IPS-11a (cell line): Measurements from ENCODE around the gene CKMT2.
"Not testable (repeated sequence)": the region's sequence is repeated elsewhere in the genome, so short reads cannot be mapped to it uniquely, and the experiment has no call there.

ENCODE experiments used
- H3K4me3 ChIP-seq: one replicate; pipeline ENCODE4 v1.5.1; 2013; ENCODE audit warnings: low read depth, low read length, control low read depth

Gene CKMT2

GRCh38 chr5:81249240-81249639 is 16.1 kb downstream of the CKMT2 start:
- H3K4me3 ChIP-seq: no peak overlapping the region

GRCh38 chr5:81250004-81250403 is 16.9 kb downstream of the CKMT2 start:
- no peak overlapping the region for H3K4me3 ChIP-seq

- H3K4me3 ChIP-seq: no peak overlapping the region
These were observed 18.8 kb downstream of the CKMT2 start for GRCh38 chr5:81251922-81252321.

GRCh38 chr5:81252904-81253303 is 19.8 kb downstream of the CKMT2 start:
- H3K4me3 ChIP-seq: no peak overlapping the region

GRCh38 chr5:81253875-81254274 is 20.8 kb downstream of the CKMT2 start:
- H3K4me3 ChIP-seq: no peak overlapping the region

- H3K4me3 ChIP-seq: no peak overlapping the region
These were observed 21.9 kb downstream of the CKMT2 start for GRCh38 chr5:81254886-81255559.

- H3K4me3 ChIP-seq: no peak overlapping the region
These were observed 23.6 kb downstream of the CKMT2 start for GRCh38 chr5:81256766-81257165.

GRCh38 chr5:81262796-81263195 is 29.7 kb downstream of the CKMT2 start:
- not testable (repeated sequence) for H3K4me3 ChIP-seq

- no peak overlapping the region for H3K4me3 ChIP-seq
These were observed 32.0 kb downstream of the CKMT2 start for GRCh38 chr5:81265101-81265500.

- no peak overlapping the region for H3K4me3 ChIP-seq
These were observed 35.5 kb downstream of the CKMT2 start for GRCh38 chr5:81268521-81269196.

GRCh38 chr5:81269751-81270393 is 36.8 kb downstream of the CKMT2 start:
- H3K4me3 ChIP-seq: no peak overlapping the region

- H3K4me3 ChIP-seq: not testable (repeated sequence)
These were observed 37.4 kb downstream of the CKMT2 start for GRCh38 chr5:81270394-81271027.

GRCh38 chr5:81283976-81284375 is 50.9 kb downstream of the CKMT2 start:
- no peak overlapping the region for H3K4me3 ChIP-seq

- no peak overlapping the region for H3K4me3 ChIP-seq
These were observed 53.0 kb downstream of the CKMT2 start for GRCh38 chr5:81286059-81286617.

GRCh38 chr5:81288021-81288433 is 54.9 kb downstream of the CKMT2 start:
- H3K4me3 ChIP-seq: no peak overlapping the region

- no peak overlapping the region for H3K4me3 ChIP-seq
These were observed 57.0 kb downstream of the CKMT2 start for GRCh38 chr5:81290146-81290545.

GRCh38 chr5:81292130-81292529 is 59.0 kb downstream of the CKMT2 start:
- no peak overlapping the region for H3K4me3 ChIP-seq

- not testable (repeated sequence) for H3K4me3 ChIP-seq
These were observed 60.9 kb downstream of the CKMT2 start for GRCh38 chr5:81294021-81294420.

- no peak overlapping the region for H3K4me3 ChIP-seq
These were observed 64.4 kb downstream of the CKMT2 start for GRCh38 chr5:81297531-81297930.

GRCh38 chr5:81300921-81301270 is 67.8 kb downstream of the CKMT2 start:
- peak overlapping the region; percentile 96 for H3K4me3 ChIP-seq

GRCh38 chr5:81301271-81302015 is 68.3 kb downstream of the CKMT2 start, which contains the start of gene ZCCHC9:
TSS of gene ZCCHC9 (plus strand) at chr5:81301587. CDS start at chr5:81304758, 3,171 bp downstream.
- H3K4me3 ChIP-seq: peak within 1 kb of the TSS; percentile 96
